CD4-positive, alpha-beta T cell treated with Interleukin-6 at 100 ng/mL for 8 hours (primary cell): Measurements from ENCODE around the gene OLA1.

Experiments
- DNase-seq: peaks from one replicate; pipeline ENCODE4 v3.0.0-alpha.2; 2020; ENCODE audit warnings: mixed read lengths, low spot score

Gene OLA1

GRCh38 chr2:174035117-174035635 is 213.2 kb downstream of the OLA1 start:
- DNase-seq, result no peak

GRCh38 chr2:174033163-174033550 is 215.2 kb downstream of the OLA1 start:
- no peak for DNase-seq

- no peak for DNase-seq
Observed at GRCh38 chr2:174031226-174031625, 217.1 kb downstream of the OLA1 start.

- DNase-seq, result no peak
Observed at GRCh38 chr2:174028935-174029334, 219.4 kb downstream of the OLA1 start.

- DNase-seq, result no peak
Observed at GRCh38 chr2:174027956-174028355, 220.4 kb downstream of the OLA1 start.

GRCh38 chr2:174026122-174026845 is 222.0 kb downstream of the OLA1 start:
- no peak for DNase-seq

GRCh38 chr2:174025271-174026121 is 222.8 kb downstream of the OLA1 start:
- DNase-seq, result no peak

GRCh38 chr2:174024524-174025270 is 223.6 kb downstream of the OLA1 start:
- DNase-seq, result no peak

- no peak for DNase-seq
Observed at GRCh38 chr2:174023591-174024523, 224.5 kb downstream of the OLA1 start.
